Epithelial cell of proximal tubule (primary cell): ENCODE measurements around the gene ATN1. TPM values are rescaled to one million over a fixed set of nuclear protein-coding genes. Genes with fewer than 3 reads are reported as not detected.

Experiments
- DNase-seq: peaks from one replicate; pipeline ENCODE4 v3.0.0-alpha.2; 2011; ENCODE audit warnings: low read depth
- H3K4me3 ChIP-seq: 2 replicates; pipeline ENCODE4 v1.5.1; 2011; ENCODE audit warnings: low read depth, mild to moderate bottlenecking, low read length
- total RNA-seq: library from RNA; depleted of rRNA; stranded (reverse); fragments of >200 nt; gene quantifications from 2 replicates; pipeline ENCODE4 v1.2.3, GENCODE V29; 2015
- TF ChIP-seq, protein P1 (sequence below): conservative IDR thresholded peaks from 2 replicates; pipeline ENCODE4 v1.5.1; 2012; ENCODE audit warnings: low read depth, mild to moderate bottlenecking, low read length

Gene ATN1
- total RNA-seq, 1 donor from 2014 or later: 17.9 TPM

DNA sequence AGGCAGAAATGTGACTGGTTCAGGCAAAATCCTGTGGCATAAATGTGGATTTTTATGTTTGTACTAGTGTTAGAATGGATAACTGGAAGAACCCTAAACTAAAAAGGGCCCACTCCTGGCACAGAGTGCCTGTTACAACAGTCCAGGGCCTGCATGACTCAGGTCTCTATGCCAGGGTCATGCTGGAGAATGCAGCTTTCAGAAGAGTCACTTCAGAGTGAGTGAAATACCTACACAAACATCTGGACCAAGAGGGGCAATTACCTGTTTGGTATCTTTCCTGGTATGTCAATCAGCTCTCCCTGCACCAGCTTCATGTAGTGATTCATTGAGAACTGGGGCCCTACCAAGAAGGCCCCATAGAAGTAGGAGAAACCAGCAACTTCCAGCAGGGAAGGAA, 53.0 kb downstream of the ATN1 start:
- H3K4me3 ChIP-seq: no peak overlapping the region
- DNase-seq: no peak
- TF ChIP-seq, protein P1, sequence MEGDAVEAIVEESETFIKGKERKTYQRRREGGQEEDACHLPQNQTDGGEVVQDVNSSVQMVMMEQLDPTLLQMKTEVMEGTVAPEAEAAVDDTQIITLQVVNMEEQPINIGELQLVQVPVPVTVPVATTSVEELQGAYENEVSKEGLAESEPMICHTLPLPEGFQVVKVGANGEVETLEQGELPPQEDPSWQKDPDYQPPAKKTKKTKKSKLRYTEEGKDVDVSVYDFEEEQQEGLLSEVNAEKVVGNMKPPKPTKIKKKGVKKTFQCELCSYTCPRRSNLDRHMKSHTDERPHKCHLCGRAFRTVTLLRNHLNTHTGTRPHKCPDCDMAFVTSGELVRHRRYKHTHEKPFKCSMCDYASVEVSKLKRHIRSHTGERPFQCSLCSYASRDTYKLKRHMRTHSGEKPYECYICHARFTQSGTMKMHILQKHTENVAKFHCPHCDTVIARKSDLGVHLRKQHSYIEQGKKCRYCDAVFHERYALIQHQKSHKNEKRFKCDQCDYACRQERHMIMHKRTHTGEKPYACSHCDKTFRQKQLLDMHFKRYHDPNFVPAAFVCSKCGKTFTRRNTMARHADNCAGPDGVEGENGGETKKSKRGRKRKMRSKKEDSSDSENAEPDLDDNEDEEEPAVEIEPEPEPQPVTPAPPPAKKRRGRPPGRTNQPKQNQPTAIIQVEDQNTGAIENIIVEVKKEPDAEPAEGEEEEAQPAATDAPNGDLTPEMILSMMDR: no peak

DNA sequence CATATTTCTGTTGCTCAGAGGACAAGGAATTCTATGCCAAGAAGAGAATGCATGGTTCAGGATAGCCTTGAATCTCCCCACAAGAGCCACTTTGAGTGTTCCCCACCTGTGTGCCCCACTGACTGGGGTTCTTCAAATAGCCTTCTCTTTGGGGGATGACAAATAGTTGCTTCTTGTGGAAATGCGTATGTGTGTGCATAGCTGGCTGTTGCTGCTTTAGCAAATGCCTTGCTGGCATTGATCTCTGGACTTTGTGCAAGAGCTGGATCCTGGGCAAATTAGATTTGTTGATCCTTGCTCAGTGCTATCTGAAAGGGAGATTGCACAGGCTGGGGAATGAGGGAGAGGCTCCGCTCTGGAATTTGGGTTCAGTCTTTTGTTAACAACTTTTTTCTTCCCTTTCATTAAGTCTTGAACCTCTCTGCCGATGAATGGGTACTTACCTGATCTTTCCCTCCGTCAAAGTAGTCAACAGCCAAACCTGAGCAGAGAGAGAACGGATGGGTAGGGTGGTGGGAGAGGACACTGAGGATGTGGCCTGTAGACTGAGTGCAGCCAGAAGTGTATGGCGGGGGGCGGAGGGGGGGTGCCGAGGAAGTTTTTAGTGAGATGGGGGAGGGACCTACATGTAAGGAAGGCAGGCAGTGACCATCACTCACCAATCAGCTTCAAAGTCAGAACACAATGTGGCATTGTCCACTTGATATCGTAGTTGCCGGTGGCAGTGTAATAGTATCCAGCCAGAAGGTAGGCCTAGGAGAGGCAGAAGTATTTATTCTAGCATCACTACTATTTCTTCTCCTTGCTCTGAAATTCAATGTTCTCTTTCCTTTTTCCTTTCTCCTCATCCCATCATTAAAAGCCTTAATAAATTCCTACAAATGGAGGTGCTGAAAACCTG, 53.6 kb downstream of the ATN1 start:
- DNase-seq: no peak
- no peak overlapping the region for H3K4me3 ChIP-seq
- TF ChIP-seq, protein P1: no peak

DNA sequence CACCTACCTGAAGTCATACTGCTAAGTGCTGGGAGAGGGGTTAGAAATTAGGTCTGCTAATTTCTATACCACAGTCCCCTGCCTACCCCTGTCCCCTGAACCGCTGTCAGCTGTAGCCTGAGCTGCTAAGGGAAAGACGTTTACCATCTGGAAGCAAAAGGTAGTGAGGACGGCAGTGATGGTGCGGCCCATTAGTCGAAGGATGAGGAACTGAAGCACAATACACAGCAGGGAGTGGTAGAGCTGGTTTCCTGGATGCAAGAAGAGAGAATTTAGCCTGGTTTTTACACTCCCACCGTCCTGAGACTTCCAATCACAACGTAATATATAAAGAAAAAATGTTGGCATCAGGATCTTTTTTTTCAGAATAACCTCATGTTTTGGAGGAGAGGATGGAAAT, 54.8 kb downstream of the ATN1 start:
- TF ChIP-seq, protein P1: no peak
- DNase-seq: no peak
- H3K4me3 ChIP-seq: no peak overlapping the region

DNA sequence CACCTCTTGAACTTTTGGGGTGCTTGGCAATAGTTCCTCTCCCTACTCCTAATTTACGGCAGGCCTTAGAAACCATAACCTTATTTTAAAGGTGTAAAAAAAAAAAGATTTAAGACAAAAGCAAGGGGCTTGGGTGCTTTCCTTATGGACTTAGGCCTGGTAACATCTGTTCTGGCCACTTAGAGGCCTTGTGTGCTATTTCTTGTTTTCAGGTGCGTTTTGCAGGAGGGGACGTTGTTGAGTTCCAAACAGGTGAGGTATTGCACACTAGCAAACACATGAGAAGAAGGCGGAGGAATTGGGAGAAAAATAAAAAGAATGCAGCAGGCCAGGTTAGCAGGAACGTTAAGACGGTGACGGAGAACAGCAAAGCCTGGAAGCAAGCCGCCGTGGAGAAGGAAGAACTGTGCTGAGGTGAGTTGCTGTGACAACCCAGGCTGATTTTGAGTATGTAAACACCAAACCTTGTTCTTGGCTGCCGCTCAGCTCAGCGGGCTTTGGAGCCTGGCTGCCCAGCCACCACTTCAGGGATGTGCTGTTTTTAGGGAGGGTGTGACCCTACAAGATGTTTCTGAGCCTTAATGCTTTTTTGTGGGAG, 60.3 kb downstream of the ATN1 start:
- DNase-seq: no peak
- TF ChIP-seq, protein P1: no peak
- no peak overlapping the region for H3K4me3 ChIP-seq

Other genes with a start within 250 kb of the ATN1 start
- 19.9 and 21.9 TPM in 2 replicates for gene ZNF384, start 238.6 kb upstream of the ATN1 start, total RNA-seq
- gene PIANP, start 227.1 kb upstream of the ATN1 start, total RNA-seq: 0.06 TPM in 1 of 2 replicates, not detected in the other
- 59.2 and 63.5 TPM in 2 replicates for gene COPS7A, start 203.9 kb upstream of the ATN1 start, total RNA-seq
- 185 and 294 TPM in 2 replicates for gene MLF2, start 174.8 kb upstream of the ATN1 start, total RNA-seq
- gene PTMS, start 161.6 kb upstream of the ATN1 start, total RNA-seq: 91.7 and 266 TPM in 2 replicates
- not detected in 2 replicates for gene LAG3, start 155.4 kb upstream of the ATN1 start, total RNA-seq
- 0.07 and 0.75 TPM in 2 replicates for gene CD4, start 138.4 kb upstream of the ATN1 start, total RNA-seq
- 1.0 and 1.2 TPM in 2 replicates for gene GPR162, start 106.1 kb upstream of the ATN1 start, total RNA-seq
- gene P3H3, start 99.6 kb upstream of the ATN1 start, total RNA-seq: 19.1 and 30.4 TPM in 2 replicates
- gene GNB3, start 87.0 kb upstream of the ATN1 start, total RNA-seq: 0.29 and 4.2 TPM in 2 replicates
- 85.0 and 97.4 TPM in 2 replicates for gene CDCA3, start 76.7 kb upstream of the ATN1 start, total RNA-seq
- gene USP5, start 75.8 kb upstream of the ATN1 start, total RNA-seq: 60.5 and 83.8 TPM in 2 replicates
- 1,445 and 2,208 TPM in 2 replicates for gene TPI1, start 60.4 kb upstream of the ATN1 start, total RNA-seq
- 9.5 and 17.2 TPM in 2 replicates for gene SPSB2, start 54.7 kb upstream of the ATN1 start, total RNA-seq
- 3.8 and 14.5 TPM in 2 replicates for gene LRRC23, start 23.1 kb upstream of the ATN1 start, total RNA-seq
- gene ENO2, start 13.4 kb upstream of the ATN1 start, total RNA-seq: 47.4 and 97.0 TPM in 2 replicates
- gene RNU7-1, start 15.9 kb downstream of the ATN1 start, total RNA-seq: not detected in 2 replicates
- gene C12orf57, start 16.1 kb downstream of the ATN1 start, total RNA-seq: 163 and 174 TPM in 2 replicates
- gene PTPN6, start 23.4 kb downstream of the ATN1 start, total RNA-seq: 21.8 and 37.5 TPM in 2 replicates
- 287 and 559 TPM in 2 replicates for gene PHB2, start 42.7 kb downstream of the ATN1 start, total RNA-seq
- gene EMG1, start 43.0 kb downstream of the ATN1 start, total RNA-seq: 81.5 and 138 TPM in 2 replicates
- 14.9 and 27.1 TPM in 2 replicates for gene LPCAT3, start 90.5 kb downstream of the ATN1 start, total RNA-seq
- gene C1S, start 132.8 kb downstream of the ATN1 start, total RNA-seq: 1.3 TPM in 1 of 2 replicates, not detected in the other
- 2.1 and 2.5 TPM in 2 replicates for gene C1R, start 164.5 kb downstream of the ATN1 start, total RNA-seq
- 11.2 and 11.3 TPM in 2 replicates for gene C1RL, start 181.3 kb downstream of the ATN1 start, total RNA-seq
- gene RBP5, start 200.9 kb downstream of the ATN1 start, total RNA-seq: not detected in 2 replicates
- 25.2 and 57.5 TPM in 2 replicates for gene CLSTN3, start 202.4 kb downstream of the ATN1 start, total RNA-seq